ENCODE results near the gene GPD1L.
"Not testable (repeated sequence)": the region's sequence is repeated elsewhere in the genome, so short reads cannot be mapped to it uniquely, and the experiment has no call there.

GPD1L gene

DNA sequence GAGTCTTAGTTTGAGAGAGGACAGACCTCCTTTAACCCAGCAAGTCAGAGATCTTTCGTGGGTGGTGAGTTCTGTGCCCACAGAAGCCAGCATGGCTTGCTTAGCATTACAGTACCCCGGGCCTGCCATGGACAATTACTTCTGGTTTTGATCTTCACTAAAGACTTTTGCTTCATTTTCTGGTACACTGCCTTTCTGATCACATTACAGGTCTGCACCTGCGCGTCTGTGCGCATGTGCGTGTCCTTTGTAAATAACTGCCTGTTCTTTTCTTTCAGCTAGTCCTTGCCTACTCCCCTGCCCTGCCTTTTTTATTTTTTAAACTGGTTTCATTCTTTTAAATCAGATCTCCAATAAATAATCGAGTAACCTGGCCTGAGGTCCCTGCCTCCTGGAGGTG is 74.9 kb downstream of the GPD1L start:
- no peak for DNase-seq (ENCODE audit: low read depth)

DNA sequence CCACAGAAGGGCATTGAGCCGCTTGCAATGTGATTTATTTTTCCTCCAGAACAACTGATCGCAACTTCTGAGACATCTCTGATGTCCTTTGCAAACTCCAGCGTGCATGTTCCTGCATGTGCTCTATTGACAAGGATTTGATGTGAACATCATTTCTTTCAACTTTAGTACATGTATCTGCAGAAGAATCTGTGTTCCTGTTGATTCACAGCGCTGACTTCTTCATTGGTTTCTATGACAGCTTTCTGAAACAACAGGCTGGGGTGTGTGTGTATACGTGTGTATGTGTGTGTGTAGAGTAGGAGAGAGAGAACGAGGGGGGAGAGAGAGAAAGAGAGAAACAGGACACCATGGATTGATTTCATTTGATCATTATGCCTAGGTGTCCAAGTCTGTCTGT is 75.4 kb downstream of the GPD1L start:
- no peak for DNase-seq (ENCODE audit: low read depth)

DNA sequence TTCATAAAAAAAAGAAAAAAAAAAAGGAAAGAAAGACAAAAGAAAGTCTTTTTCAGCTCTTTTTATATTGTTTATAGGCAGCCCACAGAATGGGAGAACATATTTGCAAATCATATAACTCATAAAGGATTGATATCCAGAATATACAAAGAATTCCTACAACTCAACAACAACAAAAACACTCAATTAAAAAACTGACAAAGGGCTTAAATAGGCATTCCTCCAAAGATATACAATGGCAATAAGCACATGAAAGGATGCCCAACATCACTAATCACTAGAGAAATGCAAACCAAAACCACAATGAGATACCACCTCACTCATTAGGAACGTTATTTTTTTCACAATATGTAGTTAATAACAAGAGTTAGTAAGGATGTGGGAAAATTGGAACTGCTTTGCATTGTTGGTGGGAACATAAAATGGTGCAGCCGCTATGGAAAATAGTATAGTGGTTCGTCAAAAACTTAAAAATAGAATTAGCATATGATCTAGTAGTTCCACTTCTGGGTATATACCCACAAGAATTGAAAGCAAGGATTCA is 77.8 kb downstream of the GPD1L start:
- no peak for DNase-seq (ENCODE audit: low read depth)

DNA sequence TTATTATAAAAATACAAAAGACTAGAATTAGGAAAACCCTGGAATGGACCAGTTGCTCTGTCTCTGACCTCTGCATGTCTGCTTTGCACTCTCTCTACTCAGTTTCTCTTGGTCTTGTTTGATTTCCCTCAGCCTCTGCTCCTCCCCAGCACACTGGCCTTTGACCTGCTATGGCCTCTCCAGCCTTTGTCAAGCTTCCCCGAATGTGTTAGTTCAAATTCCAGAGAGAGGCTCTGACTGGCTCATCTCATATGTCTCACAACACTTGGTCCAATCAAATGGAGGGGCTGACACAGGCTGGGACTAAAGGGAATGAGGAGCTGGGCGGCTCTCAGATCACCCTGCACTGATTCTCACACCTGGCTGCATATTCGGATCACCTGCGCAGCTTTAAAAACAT is 79.7 kb downstream of the GPD1L start:
- no peak for DNase-seq (ENCODE audit: low read depth)

DNA sequence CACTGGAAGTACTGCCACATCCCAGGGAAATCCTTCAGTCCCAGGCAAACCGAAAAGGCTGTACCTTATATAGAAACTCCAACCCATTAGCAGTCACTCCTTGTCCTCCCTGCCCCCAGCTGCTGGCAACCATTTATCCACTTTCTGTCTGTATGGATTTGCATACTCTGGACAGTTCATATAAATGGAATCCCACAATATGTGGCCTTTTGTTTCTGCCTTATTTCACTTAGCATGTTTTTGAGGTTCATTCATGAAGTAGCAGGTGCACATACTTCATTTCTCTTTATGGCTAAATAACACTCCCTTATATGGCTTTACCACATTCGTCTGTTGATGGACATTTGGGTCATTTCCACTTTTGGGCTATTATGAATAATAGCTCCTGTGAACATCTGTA is 80.5 kb downstream of the GPD1L start:
- DNase-seq (ENCODE audit: low read depth), result no peak

DNA sequence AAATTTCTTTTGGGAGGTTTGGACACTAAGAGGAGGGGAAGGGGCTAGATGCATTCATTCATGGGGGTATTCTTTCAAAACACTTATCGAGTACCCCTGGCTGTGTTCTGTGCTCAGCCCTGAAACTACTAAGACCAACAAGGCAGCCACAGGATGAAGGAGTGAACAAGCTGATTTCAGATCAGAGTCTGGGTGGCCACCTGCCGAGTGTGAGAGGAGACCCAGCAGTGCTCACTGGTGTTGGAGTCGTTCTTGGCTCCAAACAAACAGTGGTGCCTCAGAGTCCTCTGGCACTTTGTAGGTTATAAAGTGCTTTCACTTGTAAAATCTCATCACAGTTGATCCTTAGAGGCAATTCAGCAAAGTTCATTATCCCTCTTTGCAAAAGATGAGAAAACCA is 83.3 kb downstream of the GPD1L start:
- DNase-seq (ENCODE audit: low read depth), result no peak

DNA sequence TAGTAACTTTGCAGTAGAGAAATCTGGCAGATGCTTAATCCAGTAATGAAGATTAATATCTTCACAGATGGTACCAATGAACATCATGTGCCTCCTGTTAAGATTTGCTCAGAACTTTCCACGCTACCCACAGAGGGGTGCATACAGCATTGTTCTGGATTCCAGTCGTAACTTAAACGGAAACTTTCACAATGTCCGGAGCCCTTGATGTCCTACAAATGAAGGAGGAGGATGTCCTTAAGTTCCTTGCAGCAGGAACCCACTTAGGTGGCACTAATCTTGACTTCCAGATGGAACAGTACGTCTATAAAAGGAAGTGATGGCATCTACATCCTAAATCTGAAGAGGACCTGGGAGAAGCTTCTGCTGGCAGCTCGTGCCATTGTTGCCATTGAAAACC is 84.1 kb downstream of the GPD1L start:
- DNase-seq (ENCODE audit: low read depth), result not testable (repeated sequence)

DNA sequence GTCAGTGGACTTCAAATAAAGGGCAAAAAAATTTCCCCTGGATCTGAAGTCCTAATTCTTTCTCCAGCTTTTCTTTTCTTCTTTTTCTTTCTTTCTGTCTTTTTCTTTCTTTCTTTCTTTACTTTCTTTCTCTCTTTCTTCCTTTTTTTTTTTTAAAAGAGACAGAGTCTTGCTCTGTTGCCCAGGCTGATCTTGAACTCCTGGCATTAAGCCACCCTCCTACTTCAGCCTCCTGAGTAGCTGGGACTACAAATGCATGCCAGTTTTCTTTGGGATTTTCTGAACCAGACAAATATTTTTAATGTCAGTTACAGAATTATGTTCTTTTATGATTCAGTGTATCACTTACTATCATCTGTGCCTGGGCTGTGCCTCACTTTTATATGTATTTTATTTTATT is 86.7 kb downstream of the GPD1L start:
- DNase-seq (ENCODE audit: low read depth), result no peak

DNA sequence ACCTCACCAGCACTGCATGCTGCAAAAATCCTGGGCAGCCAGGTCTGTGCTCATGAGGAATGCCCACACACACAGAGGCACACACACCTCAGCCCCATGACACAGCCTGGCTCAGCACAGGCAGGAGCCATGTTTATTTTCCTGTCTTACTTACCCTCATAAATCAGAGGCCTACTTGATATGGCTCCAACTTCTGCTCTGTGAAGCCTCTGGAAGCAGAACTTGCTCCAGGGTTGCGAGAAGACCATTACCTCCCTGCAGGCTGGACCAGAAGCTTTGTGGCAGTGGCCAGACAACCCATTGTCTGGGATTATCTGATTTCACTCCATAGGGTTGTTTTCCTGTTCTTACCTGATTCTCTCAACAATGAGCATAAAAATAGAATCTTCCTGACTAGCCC is 88.2 kb downstream of the GPD1L start:
- no peak for DNase-seq (ENCODE audit: low read depth)

DNA sequence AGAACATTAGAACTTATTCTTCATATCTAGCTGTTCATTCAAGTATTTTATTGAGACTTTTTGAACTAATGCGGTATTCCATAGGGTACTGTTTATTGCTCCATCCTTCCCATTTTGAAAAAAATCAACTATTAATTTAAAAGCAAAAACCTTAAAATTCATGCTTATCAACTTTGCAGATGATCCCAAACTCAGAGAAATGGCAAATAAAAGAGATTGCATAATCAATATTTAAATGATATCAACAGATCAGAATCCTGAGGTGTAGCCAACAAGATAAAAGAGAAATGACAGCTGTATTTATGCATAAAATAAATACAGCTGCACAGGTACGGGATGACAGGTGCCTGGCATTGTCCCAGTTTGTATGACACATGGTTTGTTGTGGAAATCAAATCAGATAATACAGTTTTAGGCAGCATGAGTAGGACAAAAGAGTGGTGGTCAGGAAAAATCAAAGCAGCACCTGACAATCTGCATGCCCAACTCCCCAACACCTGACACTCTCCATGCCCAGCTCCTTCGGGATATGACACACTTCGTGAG is 89.6 kb downstream of the GPD1L start:
- DNase-seq (ENCODE audit: low read depth), result no peak

DNA sequence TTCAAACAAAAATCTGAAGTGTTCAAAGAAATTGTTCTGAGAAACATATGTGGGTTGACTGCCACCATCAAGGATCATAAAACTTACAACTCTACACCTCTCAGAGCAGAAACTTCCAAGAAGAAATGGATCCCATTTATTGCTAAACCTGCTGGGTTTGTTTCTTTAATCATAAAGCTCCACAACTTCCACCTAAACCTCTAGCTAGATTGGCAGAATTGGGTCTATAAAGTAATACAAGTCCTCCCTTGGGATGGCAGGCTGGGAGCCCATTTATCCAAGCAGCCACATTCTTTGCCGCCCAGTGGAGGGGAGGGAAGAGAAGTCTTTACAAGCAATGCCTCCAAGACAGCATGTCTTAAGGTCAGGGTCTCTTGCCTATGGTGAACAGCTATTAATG is 91.6 kb downstream of the GPD1L start:
- no peak for DNase-seq (ENCODE audit: low read depth)

DNA sequence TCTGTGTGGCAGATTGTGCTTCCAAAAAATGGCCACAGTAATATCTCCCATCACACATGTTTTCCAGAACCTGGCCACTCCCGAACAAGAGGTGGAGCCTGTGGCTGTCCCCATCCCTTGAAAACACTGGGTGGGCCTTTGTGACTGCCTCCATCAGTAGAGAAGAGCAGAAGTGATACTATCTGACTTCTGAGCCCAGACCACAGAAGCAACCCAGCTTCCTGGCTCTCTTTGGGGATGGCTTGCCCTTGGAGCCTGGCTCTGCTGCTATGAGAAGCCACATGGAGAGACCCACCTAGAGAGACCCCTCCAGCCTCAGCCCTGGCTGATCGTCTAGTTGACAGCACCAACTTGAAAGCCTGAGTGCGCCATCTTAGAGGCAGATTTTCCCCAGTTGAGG is 92.3 kb downstream of the GPD1L start:
- no peak for DNase-seq (ENCODE audit: low read depth)

DNA sequence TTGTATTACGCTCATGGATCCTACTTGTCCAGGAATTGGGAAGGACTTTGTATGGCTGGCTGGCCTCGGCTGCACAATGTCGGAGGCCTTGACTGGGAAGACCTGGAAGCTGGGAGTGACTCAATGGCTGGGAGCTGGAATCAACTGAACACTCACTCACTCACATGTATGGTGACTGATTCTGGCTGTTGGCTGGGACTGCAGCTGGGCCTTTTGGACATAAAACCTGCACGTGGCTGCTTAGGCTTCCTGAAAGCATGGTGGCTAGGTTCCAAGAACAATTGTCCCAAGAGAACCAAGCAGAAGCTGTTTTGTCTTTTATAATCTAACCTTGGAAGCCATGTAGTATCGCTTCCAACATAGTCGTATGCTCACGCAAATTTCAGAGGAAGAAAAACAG is 94.1 kb downstream of the GPD1L start:
- DNase-seq (ENCODE audit: low read depth), result no peak

DNA sequence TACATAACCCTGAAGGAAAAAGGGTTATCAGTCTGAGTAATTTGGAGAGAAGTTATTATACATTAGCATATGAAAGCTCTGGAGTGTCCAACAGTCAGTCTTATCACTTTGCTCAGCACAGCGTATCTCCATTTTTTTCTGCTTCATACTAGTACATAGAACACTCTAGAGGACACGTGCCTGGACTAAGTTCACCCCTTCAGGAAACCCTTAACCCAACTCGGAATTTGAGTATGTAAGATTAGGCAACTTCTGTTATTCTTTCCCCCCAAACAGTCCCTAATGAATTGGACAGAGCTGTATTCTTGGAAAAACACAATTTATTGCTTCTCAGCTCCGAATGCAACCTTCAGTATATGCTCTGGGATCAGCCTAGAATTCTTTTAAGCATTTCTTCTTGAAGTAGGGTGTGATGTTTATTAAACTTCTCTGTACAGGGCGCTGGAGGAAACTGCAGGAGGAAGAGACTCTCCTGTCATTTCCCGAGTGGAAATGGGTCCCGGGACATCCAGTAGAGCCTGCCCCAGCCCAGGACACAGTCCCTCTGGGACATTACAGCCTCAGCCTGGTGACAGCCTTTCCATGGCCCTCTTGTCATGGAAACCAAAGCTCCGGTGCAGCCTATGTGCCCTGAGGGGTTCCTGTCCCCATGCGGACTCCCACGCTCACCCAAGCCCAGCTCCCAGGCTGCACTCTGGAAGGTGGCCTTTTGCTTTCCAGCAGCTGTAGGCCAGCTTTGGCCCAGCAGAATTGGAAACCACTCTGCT is 94.8 kb downstream of the GPD1L start:
- no peak for DNase-seq (ENCODE audit: low read depth)

DNA sequence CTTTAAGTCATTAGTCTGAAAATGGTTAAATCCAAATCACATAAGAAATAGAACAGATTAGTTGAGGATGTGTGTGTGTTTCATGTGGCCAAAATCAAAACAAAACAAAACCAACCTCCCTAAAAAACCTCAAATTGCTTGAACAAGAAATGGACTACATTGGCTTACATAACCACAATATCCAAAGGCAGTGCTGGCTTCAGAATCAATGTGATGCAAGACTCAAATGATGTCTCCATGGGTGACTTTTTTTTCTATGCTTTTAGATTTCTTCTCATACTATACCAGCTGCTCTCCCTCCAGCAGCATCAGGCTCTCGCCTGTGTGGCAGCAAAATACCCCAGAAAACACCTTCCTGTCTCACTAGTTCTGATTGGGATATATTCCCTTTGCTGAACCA is 96.1 kb downstream of the GPD1L start:
- no peak for DNase-seq (ENCODE audit: low read depth)

DNA sequence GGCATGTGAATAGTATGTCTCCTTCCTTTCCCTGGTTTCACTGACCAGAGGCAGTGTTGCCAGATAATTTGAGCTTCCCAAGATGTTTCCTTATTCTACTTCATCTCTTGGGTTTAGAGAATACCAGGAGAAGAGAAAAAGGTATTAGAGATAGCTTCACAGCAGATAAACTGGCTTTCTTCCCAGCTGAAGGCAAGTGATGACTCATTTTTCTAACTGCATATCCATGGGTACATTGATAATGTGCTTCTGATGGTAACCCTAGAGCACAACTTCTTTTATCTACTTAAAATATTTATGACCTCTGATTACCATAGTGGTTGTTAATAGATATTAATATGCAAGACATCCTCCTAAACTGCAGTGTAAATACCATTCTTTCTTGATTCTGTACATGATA is 97.4 kb downstream of the GPD1L start:
- no peak for DNase-seq (ENCODE audit: low read depth)

DNA sequence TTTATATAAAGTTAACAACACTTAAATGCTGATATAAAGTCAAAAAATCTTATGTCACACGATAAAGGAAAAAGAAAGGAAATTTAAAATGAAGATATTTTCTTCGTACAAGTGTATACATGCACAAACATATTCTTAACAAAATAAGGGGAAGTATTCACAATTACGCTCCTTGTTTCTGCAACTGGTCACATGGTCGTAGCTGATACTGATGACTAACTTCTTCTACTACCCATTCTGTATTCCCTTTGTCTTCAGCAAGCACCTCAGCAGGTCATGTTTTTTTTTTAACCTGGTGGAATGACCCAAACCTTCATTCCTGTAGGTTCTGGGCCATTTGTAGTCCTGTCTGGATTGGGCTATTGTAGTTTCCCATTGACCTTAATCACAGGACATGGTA is 102.0 kb downstream of the GPD1L start:
- DNase-seq (ENCODE audit: low read depth), result no peak

DNA sequence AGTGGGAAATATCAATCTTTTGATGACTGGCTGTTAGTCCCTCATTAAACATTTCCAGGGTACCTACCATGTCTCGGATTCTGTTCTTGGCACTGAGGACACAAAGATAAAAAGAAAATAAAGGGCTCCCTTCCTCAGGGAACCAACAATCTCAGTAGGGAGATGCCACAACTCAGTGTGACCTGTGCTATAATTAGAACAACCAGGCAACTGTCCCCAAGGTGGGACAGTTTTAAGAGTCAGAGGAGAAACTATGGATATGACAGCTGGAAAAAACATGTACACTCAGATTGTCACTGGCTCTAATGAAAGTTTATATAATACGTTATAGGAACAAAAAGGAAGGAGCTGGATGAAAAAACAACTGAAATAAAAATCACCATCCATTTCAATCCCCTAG is 108.8 kb downstream of the GPD1L start:
- no peak for DNase-seq (ENCODE audit: low read depth)

DNA sequence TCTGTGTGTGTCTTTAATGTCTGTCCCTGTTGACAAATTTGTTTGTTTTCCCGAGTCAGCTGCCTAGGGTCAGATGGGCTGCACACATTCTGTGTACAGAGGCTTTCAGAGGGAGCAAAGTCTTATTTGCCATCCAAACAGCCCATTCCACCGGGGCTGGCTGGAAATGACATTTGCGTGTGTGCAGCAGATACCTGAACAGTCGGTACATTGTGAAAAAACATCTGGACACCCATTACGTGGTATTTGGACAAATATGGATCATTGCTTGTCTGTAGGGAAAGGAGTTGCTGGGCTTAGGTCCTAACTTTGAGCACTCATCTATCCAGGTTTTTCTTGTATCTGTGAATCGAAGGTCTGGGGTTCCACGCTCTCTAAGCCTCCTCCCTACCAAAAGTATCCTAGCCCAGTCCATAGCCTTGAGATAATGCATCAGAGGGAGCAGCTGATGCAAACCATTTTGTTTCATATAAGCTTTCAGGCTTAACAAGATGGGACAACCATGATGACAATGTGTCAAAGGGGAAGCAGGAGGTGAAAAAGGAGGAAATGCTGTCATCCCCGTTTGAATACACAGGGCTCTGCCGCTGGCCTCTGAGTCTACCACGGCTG is 109.9 kb downstream of the GPD1L start:
- DNase-seq (ENCODE audit: low read depth), result no peak

DNA sequence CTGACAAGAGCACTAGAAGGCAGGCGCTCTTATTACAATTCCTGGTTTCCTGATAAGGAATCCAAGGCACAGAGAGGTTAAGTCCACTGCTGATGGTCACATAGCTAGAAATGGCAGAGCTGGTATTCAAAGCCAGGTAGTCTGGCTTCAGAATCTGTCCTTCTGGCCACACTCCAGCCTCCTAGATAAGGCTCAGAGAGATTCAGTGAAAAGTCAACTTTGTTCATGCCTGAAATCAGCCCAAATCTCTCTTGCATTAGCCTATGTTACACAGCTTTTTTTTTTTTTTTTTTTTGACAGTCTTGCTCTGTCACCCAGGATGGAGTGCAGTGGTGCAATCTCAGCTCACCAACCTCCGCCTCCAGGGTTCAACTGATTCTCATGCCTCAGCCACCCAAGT is 110.9 kb downstream of the GPD1L start:
- DNase-seq (ENCODE audit: low read depth), result no peak

Measured in activated T-helper 9 cell treated with anti-CD3 and anti-CD28 coated beads, Interleukin-2, amount 50 U/mL, for 16 hours (primary cell).